Measurements from ENCODE around the gene ADAM30. TPM values are rescaled to one million over a fixed set of nuclear protein-coding genes. Genes with fewer than 3 reads are reported as not detected.

ADAM30 gene
- total RNA-seq, 2 experiments from 2014 or later, result not detected

DNA sequence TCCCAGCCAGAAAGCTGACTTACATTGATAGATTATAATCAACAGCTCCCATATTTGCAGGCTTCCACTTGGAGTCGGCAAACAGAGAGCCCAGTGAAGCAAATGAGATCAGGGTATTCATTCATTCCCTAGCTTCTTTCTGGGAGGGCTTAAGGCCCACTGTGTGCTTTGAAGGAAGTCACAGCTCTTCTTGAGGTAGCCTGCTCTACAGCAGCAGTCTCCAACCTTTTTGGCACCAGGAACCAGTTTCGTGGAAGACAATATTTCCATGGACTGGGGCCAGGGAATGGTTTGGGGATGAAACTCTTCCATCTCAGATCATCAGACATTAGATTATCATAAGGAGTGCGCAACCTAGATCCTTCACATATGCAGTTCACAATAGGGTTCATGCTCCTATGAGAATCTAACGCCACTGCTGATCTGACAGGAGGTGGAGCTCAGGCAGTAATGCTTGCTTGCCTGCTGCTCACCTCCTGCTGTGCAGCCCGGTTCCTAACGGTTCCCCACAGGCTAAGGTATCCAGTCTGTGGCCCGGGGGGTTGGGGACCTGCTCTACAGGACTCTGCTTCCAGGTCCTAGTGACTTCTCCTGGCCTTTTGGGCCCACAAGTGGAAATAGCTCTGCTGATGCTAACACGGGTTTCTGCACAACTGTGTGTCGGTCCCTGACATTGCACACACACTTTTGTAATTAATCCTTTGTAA lies 13.7 kb upstream of the ADAM30 start:
- no peaks in the 10 kb centered on the region for H3K4me1 ChIP-seq (ENCODE audit: insufficient read depth, low read length, poor library complexity, severe bottlenecking)
- no peaks in the 10 kb centered on the region for H4K20me1 ChIP-seq (ENCODE audit: insufficient read depth, low read length)
- ChIA-PET POLR2A (interaction anchor here (0.7 kb wide), 1 partner anchor 20 kb away, joined by 3 read pairs; no protein-coding TSS in a partner anchor), CTCF (ENCODE audit: unreplicated experiment) (no interaction called here)
- BruUV-seq (replicated peaks), result no TSS peak
- H3K27ac ChIP-seq (ENCODE audit: low read depth, low read length, poor library complexity, severe bottlenecking), result no peak overlapping the region
- no peak overlapping the region for H3K4me2 ChIP-seq (ENCODE audit: low read length)
- intact Hi-C loops (cut with micrococcal nuclease; ENCODE audit: unreplicated experiment), result loop anchor here (10.0 kb wide), 1 partner anchor 45 kb away; no protein-coding TSS in a partner anchor
- no peaks in the 10 kb centered on the region for H3K79me2 ChIP-seq (ENCODE audit: insufficient read depth, low read depth, low read length)
- TF ChIP-seq EZH2phosphoT487 (IDR thresholded peaks at IDR 0.05; ENCODE audit: borderline replicate concordance, low read depth, low read length), result no peak
- TF ChIP-seq, protein P1, sequence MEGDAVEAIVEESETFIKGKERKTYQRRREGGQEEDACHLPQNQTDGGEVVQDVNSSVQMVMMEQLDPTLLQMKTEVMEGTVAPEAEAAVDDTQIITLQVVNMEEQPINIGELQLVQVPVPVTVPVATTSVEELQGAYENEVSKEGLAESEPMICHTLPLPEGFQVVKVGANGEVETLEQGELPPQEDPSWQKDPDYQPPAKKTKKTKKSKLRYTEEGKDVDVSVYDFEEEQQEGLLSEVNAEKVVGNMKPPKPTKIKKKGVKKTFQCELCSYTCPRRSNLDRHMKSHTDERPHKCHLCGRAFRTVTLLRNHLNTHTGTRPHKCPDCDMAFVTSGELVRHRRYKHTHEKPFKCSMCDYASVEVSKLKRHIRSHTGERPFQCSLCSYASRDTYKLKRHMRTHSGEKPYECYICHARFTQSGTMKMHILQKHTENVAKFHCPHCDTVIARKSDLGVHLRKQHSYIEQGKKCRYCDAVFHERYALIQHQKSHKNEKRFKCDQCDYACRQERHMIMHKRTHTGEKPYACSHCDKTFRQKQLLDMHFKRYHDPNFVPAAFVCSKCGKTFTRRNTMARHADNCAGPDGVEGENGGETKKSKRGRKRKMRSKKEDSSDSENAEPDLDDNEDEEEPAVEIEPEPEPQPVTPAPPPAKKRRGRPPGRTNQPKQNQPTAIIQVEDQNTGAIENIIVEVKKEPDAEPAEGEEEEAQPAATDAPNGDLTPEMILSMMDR (conservative IDR thresholded peaks at IDR 0.05; ENCODE audit: low read length), result no peak
- H3K4me3 ChIP-seq (ENCODE audit: low read depth, low read length, poor library complexity, severe bottlenecking), result no peak overlapping the region
- peaks cover 6% of the 10 kb centered on the region; the same call in 1 of the 2 replicates for H3K36me3 ChIP-seq (ENCODE audit: insufficient read depth, low read length)
- no peak overlapping the region for H2AFZ ChIP-seq (ENCODE audit: low read length)
- DNase-seq (ENCODE audit: low spot score), result no peak
- no peaks in the 10 kb centered on the region for H3K9me3 ChIP-seq (ENCODE audit: low read length)
- H3K9me2 ChIP-seq (ENCODE audit: insufficient read depth, low read length), result no peaks in the 10 kb centered on the region

DNA sequence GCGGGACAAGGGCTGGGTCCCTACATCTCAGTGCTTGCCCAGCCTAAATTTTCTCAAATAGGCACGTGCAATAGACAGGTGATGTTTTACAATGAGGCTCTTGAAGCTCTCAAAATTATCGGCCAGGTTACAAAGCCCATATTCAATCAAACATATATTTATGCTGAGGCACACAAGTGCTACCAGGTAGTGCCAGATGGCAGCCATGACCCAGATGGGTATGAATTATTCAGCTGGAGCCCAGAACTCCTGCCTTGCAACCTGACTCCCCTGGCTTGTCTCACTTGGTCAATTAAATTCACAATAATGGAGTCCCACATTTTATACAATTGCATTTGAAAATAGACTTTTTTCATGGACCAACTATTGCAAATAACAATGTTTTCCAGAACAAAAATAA lies 12.3 kb upstream of the ADAM30 start:
- no TSS peak for BruUV-seq (replicated peaks)
- intact Hi-C loops (cut with micrococcal nuclease; ENCODE audit: unreplicated experiment), result loop anchor here (10.0 kb wide), 1 partner anchor 46 kb away; no protein-coding TSS in a partner anchor
- CTCF ChIA-PET (ENCODE audit: unreplicated experiment), result no interaction called here

More for the DNA sequence above, 12.3 kb upstream of the ADAM30 start:
- Histone ChIP-seq H3K79me2 (ENCODE audit: insufficient read depth, low read depth, low read length) (no peaks in the 10 kb centered on the region), H4K20me1 (ENCODE audit: insufficient read depth, low read length) (no peaks in the 10 kb centered on the region), H3K27ac (ENCODE audit: low read depth, low read length, poor library complexity, severe bottlenecking) (no peak overlapping the region), H3K9me3 (ENCODE audit: low read length) (no peaks in the 10 kb centered on the region), H3K4me3 (ENCODE audit: low read depth, low read length, poor library complexity, severe bottlenecking) (no peak overlapping the region), H3K9me2 (ENCODE audit: insufficient read depth, low read length) (no peaks in the 10 kb centered on the region), H3K4me2 (ENCODE audit: low read length) (no peak overlapping the region), H3K4me1 (ENCODE audit: insufficient read depth, low read length, poor library complexity, severe bottlenecking) (no peaks in the 10 kb centered on the region), H2AFZ (ENCODE audit: low read length) (no peak overlapping the region), H3K36me3 (ENCODE audit: insufficient read depth, low read length) (no peaks in the 10 kb centered on the region)
- TF ChIP-seq, protein P1 (conservative IDR thresholded peaks at IDR 0.05; ENCODE audit: low read length), result no peak
- no peak for TF ChIP-seq EZH2phosphoT487 (IDR thresholded peaks at IDR 0.05; ENCODE audit: borderline replicate concordance, low read depth, low read length)
- no peak for DNase-seq (ENCODE audit: low spot score)
- POLR2A ChIA-PET, result no interaction called here
